Airway epithelial cell (primary cell): Measurements from ENCODE around the gene TAS2R50. TPM values are rescaled to one million over a fixed set of nuclear protein-coding genes. Genes with fewer than 3 reads are reported as not detected.

ENCODE experiments used
- total RNA-seq: library from RNA; depleted of rRNA; stranded (reverse); fragments of >200 nt; gene quantifications from 2 replicates; pipeline ENCODE4 v1.2.3, GENCODE V29; 2015

The TAS2R50 gene, protein sequence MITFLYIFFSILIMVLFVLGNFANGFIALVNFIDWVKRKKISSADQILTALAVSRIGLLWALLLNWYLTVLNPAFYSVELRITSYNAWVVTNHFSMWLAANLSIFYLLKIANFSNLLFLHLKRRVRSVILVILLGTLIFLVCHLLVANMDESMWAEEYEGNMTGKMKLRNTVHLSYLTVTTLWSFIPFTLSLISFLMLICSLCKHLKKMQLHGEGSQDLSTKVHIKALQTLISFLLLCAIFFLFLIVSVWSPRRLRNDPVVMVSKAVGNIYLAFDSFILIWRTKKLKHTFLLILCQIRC
- total RNA-seq = 0.23 and 0.56 TPM in 2 replicates

DNA sequence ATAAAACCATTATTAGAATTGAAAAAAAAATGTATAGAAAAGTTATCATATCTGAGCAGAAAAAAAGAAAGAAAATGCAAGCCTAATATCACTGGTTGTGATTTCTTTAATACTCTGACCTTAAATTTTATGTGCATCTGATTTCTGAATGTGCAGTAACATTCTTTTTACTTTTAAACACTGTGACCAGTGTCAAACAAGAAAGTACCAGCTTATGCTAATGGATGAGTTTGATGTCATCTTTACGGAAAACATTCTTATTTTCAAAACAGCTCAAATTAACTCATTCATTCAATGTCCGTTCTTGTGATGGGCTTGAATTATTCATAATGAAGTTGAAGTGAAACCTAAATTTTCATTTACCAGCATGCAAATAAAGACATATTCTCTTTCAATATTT lies at the start of gene TAS2R50:
Gene TAS2R50, minus strand, starts transcription at position 101 of the 400 bp plus-strand sequence. Its CDS starts 52 bp downstream, at position 49.

DNA sequence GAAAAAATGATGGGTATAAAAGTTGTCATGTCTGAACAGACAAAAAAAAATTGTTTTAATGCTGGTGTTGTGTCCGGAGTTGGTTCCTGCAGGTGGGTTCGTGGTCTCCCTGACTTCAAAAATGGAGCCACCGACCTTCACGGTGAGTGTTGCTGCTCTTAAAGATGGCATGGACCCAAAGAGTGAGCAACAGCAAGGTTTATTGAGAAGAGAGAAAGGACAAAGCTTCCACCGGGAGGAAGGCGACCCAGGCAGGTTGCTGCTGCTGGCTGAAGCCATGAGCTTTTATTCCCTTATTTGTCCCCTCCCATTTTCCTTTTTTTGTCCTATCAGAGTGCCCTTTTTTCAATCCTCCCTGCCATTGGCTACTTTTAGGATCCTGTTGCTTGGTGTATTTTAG lies 44.6 kb upstream of the TAS2R50 start, which contains the start of gene TAS2R31:
Gene TAS2R31, minus strand, starts transcription at position 101 of the 400 bp plus-strand sequence. Its CDS starts 72 bp downstream, at position 29.

DNA sequence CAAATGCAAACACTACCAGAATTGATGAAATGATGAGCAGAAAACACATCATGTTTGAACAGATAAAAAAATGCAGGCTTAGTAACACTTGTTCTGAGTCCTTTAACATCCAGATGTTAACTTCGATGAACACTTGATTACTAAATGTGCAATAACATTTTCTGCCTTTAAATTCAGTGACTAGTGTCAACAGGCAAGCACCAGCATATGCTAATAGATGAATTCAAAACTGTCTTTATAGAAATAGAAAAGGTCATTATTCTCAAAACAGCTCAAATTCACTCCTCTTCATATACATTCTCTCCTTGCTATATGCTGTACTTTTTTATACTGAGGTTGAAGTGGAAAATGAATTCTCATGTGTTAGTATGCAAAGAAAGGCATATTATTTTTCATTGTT lies 35.8 kb upstream of the TAS2R50 start, which contains the start of gene TAS2R19:
Gene TAS2R19, minus strand, starts transcription at position 101 of the 400 bp plus-strand sequence. Its CDS starts 49 bp downstream, at position 52.

DNA sequence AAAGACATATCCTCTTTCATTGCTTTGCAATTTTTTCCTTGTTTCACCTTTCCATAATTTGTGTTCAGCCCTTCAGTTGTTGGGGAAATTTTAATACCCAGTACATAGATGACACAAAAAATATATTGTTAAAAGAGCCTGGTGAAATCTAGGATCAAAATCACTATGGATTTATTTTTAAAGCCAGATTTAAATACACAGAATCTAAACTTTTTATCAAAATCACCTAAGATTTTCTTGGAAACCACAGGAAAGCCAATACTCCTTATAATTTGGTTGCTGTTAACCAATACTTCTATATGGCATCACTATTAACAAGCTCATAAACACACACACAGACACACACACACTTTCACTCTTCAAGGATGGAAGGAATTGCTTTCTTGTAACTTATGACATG lies 11.5 kb upstream of the TAS2R50 start, which contains the start of gene TAS2R20:
Gene TAS2R20, minus strand, starts transcription at position 101 of the 400 bp plus-strand sequence. CDS start 429 bp downstream, outside the sequence.

DNA sequence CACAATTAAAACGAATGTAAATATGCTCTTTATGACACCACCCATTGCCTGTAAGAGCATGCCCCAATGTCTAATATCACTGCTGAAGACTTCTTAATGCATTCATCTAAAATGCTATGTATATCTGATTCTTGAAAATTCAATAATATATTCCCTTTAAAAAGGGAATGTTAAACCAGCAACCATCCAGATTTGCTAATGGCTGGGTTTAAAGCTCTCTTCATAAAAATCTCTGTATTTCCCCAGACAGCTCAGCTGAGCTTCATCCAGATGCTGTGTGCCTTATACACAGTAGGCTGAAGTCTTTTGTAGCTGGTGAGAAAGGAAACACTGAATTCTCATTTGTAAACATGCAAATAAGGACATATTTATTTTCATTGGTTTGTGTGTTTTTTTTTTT lies 47.5 kb downstream of the TAS2R50 start, which contains the start of gene TAS2R14:
Gene TAS2R14, minus strand, starts transcription at position 101 of the 400 bp plus-strand sequence. Its CDS starts 56 bp downstream, at position 45.

Other genes starting within 250 kb of the TAS2R50 start
- gene TAS2R7, start 184.3 kb downstream of the TAS2R50 start, total RNA-seq = not detected in 2 replicates
- gene TAS2R8, start 179.6 kb downstream of the TAS2R50 start, total RNA-seq = not detected in 2 replicates
- gene TAS2R9, start 176.7 kb downstream of the TAS2R50 start, total RNA-seq = not detected in 2 replicates
- gene TAS2R10, start 160.6 kb downstream of the TAS2R50 start, total RNA-seq = 0.14 TPM in 1 of 2 replicates, not detected in the other
- 1.6 TPM in 1 of 2 replicates, not detected in the other for gene PRR4, start 137.4 kb downstream of the TAS2R50 start, total RNA-seq
- gene PRH1, start 102.7 kb downstream of the TAS2R50 start, total RNA-seq = 1.5 and 2.4 TPM in 2 replicates
- 0.14 TPM in 1 of 2 replicates, not detected in the other for gene TAS2R13, start 77.3 kb downstream of the TAS2R50 start, total RNA-seq
- not detected in 2 replicates for gene PRH2, start 57.7 kb downstream of the TAS2R50 start, total RNA-seq
- gene TAS2R14, start 47.6 kb downstream of the TAS2R50 start, total RNA-seq = 0.28 TPM in 1 of 2 replicates, not detected in the other
- gene TAS2R20, start 11.4 kb upstream of the TAS2R50 start, total RNA-seq = 0.21 TPM in 1 of 2 replicates, not detected in the other
- 0.65 TPM in 1 of 2 replicates, not detected in the other for gene TAS2R19, start 35.7 kb upstream of the TAS2R50 start, total RNA-seq
- 0.99 TPM in 1 of 2 replicates, not detected in the other for gene TAS2R31, start 44.5 kb upstream of the TAS2R50 start, total RNA-seq
- gene TAS2R46, start 75.4 kb upstream of the TAS2R50 start, total RNA-seq = not detected in 2 replicates
- gene TAS2R43, start 105.4 kb upstream of the TAS2R50 start, total RNA-seq = 0.28 TPM in 1 of 2 replicates, not detected in the other
- gene TAS2R30, start 147.7 kb upstream of the TAS2R50 start, total RNA-seq = 0.56 TPM in 1 of 2 replicates, not detected in the other
- gene SMIM10L1, start 184.3 kb upstream of the TAS2R50 start, total RNA-seq = 4.2 and 5.3 TPM in 2 replicates
- not detected in 2 replicates for gene TAS2R42, start 200.0 kb upstream of the TAS2R50 start, total RNA-seq